Dermis blood vessel endothelial cell (primary cell): ENCODE data around the gene PSMC2. TPM values are rescaled to one million over a fixed set of nuclear protein-coding genes. Genes with fewer than 3 reads are reported as not detected.

Experiments
- total RNA-seq: library from RNA; depleted of rRNA; stranded (reverse); fragments of >200 nt; gene quantifications from 2 replicates; pipeline ENCODE4 v1.2.3, GENCODE V29; 2014

The PSMC2 gene
- total RNA-seq, 1 donor from 2014 or later: 211 TPM

Other genes with a start within 250 kb of the PSMC2 start
- gene NAPEPLD, start 198.5 kb upstream of the PSMC2 start, total RNA-seq: 5.4 and 6.4 TPM in 2 replicates
- gene PMPCB, start 50.2 kb upstream of the PSMC2 start, total RNA-seq: 51.6 and 58.2 TPM in 2 replicates
- gene DNAJC2, start 2.9 kb upstream of the PSMC2 start, total RNA-seq: 15.9 and 18.5 TPM in 2 replicates
- gene SLC26A5, start 98.6 kb downstream of the PSMC2 start, total RNA-seq: 0.85 and 0.93 TPM in 2 replicates